Neuron (in vitro differentiated cells): ENCODE measurements around the gene LHFPL3.
"Not testable (repeated sequence)": the region's sequence is repeated elsewhere in the genome, so short reads cannot be mapped to it uniquely, and the experiment has no call there.

Source experiments
- H2AFZ ChIP-seq: one replicate; pipeline ENCODE4 v1.6.1; 2013; ENCODE audit warnings: low read depth, mild to moderate bottlenecking, inconsistent platforms, low read length, moderate library complexity
- H3K27me3 ChIP-seq: one replicate; pipeline ENCODE4 v1.6.1; 2013; ENCODE audit warnings: low read length; ENCODE audit not compliant: insufficient read depth
- H3K36me3 ChIP-seq: one replicate; pipeline ENCODE4 v1.6.1; 2013; ENCODE audit warnings: low read length; ENCODE audit not compliant: insufficient read depth
- H3K4me1 ChIP-seq: one replicate; pipeline ENCODE4 v1.6.1; 2013; ENCODE audit warnings: low read length; ENCODE audit not compliant: insufficient read depth
- H3K4me3 ChIP-seq: 2 replicates; pipeline ENCODE4 v1.5.1; 2013; ENCODE audit warnings: mild to moderate bottlenecking, low read length, moderate library complexity
- H3K9me3 ChIP-seq: one replicate; pipeline ENCODE4 v1.6.1; 2013; ENCODE audit warnings: low read length

The LHFPL3 gene

GRCh38 chr7:104529567-104529966 lies 201.2 kb downstream of the LHFPL3 start:
- H3K36me3 ChIP-seq: no peaks in the 10 kb centered on the region
- H3K9me3 ChIP-seq: no peaks in the 10 kb centered on the region
- no peak overlapping the region for H3K4me3 ChIP-seq
- H3K27me3 ChIP-seq: no peaks in the 10 kb centered on the region
- H2AFZ ChIP-seq: no peak overlapping the region
- H3K4me1 ChIP-seq: no peaks in the 10 kb centered on the region

DNA sequence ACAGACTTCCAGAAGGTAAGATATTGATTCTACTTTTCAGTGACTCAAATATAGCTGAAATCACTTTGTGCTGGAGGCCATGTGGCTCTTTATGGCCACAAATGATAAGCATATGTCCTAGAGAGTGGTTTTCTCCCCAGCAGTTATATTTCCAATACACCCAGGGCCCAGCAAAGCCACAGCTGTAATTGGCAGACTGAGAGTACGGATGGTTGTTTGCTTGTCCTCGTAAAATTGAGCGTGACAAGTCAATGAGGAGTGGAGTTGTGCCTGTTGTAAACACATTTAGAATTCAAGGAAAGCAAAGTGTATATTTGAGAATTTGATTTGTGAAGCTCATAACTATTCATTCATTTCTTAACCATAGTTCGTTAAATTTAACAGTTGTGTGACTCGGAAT lies 201.8 kb downstream of the LHFPL3 start:
- H2AFZ ChIP-seq: no peak overlapping the region
- H3K4me1 ChIP-seq: no peaks in the 10 kb centered on the region
- H3K27me3 ChIP-seq: no peaks in the 10 kb centered on the region
- H3K9me3 ChIP-seq: no peaks in the 10 kb centered on the region
- no peaks in the 10 kb centered on the region for H3K36me3 ChIP-seq
- no peak overlapping the region for H3K4me3 ChIP-seq

- no peaks in the 10 kb centered on the region for H3K4me1 ChIP-seq
- no peak overlapping the region for H3K4me3 ChIP-seq
- no peaks in the 10 kb centered on the region for H3K9me3 ChIP-seq
- H3K27me3 ChIP-seq: peaks cover 2% of the 10 kb centered on the region
- no peak overlapping the region for H2AFZ ChIP-seq
- no peaks in the 10 kb centered on the region for H3K36me3 ChIP-seq
These were observed 205.7 kb downstream of the LHFPL3 start for GRCh38 chr7:104534149-104534548.

DNA sequence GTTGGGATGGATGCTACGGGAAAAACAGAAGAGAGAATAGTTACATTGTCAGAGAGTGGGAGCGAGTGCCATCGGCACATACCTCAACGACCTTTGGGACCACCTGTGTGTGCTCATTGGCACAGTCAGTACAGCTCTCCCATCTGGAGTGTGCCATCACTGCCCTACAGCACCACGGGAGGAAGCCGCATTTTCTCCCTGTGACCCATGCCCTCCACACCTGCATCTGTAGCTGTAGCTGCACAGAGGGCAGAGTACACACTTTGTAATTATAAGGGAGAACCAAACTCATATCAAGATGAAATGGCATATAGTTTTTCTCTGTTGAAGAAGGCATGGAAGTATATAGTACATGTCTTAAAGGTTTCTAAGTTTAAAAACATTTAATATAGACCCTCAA lies 207.4 kb downstream of the LHFPL3 start:
- Histone ChIP-seq H3K36me3 (no peaks in the 10 kb centered on the region), H3K9me3 (no peaks in the 10 kb centered on the region), H3K4me1 (no peaks in the 10 kb centered on the region), H2AFZ (no peak overlapping the region), H3K4me3 (no peak overlapping the region), H3K27me3 (peaks cover 2% of the 10 kb centered on the region)

- no peak overlapping the region for H2AFZ ChIP-seq
- no peaks in the 10 kb centered on the region for H3K36me3 ChIP-seq
- H3K4me3 ChIP-seq: no peak overlapping the region
- H3K4me1 ChIP-seq: no peaks in the 10 kb centered on the region
- no peaks in the 10 kb centered on the region for H3K9me3 ChIP-seq
- peaks cover 2% of the 10 kb centered on the region for H3K27me3 ChIP-seq
These were observed 208.6 kb downstream of the LHFPL3 start for GRCh38 chr7:104536956-104537355.

- Histone ChIP-seq H2AFZ (no peak overlapping the region), H3K4me1 (no peaks in the 10 kb centered on the region), H3K36me3 (no peaks in the 10 kb centered on the region), H3K4me3 (no peak overlapping the region), H3K27me3 (peaks cover 2% of the 10 kb centered on the region), H3K9me3 (no peaks in the 10 kb centered on the region)
These were observed 209.7 kb downstream of the LHFPL3 start for GRCh38 chr7:104538152-104538551.

- H3K36me3 ChIP-seq: no peaks in the 10 kb centered on the region
- no peak overlapping the region for H3K4me3 ChIP-seq
- H3K27me3 ChIP-seq: peaks cover 2% of the 10 kb centered on the region
- no peaks in the 10 kb centered on the region for H3K4me1 ChIP-seq
- H3K9me3 ChIP-seq: no peaks in the 10 kb centered on the region
- H2AFZ ChIP-seq: no peak overlapping the region
These were observed 213.5 kb downstream of the LHFPL3 start for GRCh38 chr7:104541897-104542296.

DNA sequence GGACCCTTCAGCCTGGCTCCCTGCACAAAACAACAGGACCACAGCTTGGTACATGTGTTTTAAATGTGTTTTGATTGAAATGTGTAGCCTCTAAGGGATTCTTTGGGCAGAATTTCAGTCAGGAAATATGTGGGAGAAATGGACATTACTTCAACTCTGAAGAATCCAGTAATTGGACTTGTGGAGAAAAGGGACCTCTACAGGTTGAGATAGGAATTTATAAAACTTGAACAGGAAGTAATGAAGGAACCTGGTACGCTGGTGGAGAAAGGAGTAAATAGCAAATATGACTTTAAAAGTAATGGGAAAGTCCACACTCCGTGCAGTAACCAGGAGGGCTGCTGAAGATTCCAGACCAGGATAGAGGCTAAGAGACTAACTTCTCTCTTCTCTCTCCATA lies 220.5 kb downstream of the LHFPL3 start:
- H3K9me3 ChIP-seq: no peaks in the 10 kb centered on the region
- no peak overlapping the region for H3K4me3 ChIP-seq
- no peaks in the 10 kb centered on the region for H3K27me3 ChIP-seq
- H2AFZ ChIP-seq: no peak overlapping the region
- H3K4me1 ChIP-seq: no peaks in the 10 kb centered on the region
- H3K36me3 ChIP-seq: no peaks in the 10 kb centered on the region

DNA sequence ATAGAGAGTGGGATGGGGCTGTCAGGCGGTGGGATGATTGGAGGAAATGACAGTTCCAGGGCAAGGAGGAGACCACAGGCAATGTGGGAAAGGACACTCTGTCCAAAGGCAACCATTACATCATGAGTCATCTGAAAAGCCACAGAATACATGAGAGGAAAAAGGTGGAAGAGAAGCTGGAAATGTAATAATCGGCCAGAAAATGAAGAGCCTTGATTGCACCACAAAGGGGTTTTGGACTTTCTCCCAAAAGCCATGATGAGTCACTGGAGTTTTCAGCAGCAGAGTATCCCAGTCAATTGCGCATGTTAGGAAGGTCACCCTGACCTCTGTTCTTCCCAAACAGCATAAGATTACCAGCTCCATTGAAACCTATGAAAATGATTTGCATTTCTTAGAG lies 222.0 kb downstream of the LHFPL3 start:
- no peaks in the 10 kb centered on the region for H3K27me3 ChIP-seq
- H3K4me3 ChIP-seq: no peak overlapping the region

DNA sequence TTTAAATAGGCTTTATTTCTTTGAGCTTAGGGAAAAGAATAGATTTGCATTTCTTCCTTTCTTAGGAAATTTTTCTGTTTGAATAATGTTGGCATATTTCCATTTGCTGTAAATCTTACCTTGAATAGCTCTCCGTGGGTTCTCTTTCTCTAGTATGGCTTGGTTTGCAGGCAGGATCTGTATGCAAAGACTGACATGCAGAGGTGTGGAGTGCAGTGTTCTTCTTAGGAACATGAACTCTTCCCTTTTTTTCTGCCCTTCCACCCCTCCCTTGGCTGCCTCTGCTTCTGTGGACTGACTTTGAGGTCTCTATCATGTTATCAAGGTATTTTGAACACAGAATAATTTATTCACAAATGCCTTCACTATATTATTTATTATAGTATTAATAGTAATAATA lies 222.8 kb downstream of the LHFPL3 start:
- Histone ChIP-seq H3K36me3 (no peaks in the 10 kb centered on the region), H3K4me1 (no peaks in the 10 kb centered on the region), H3K27me3 (no peaks in the 10 kb centered on the region), H3K9me3 (no peaks in the 10 kb centered on the region), H2AFZ (no peak overlapping the region), H3K4me3 (no peak overlapping the region)

More for the DNA sequence above, 222.0 kb downstream of the LHFPL3 start:
- H3K4me1 ChIP-seq: no peaks in the 10 kb centered on the region
- H2AFZ ChIP-seq: no peak overlapping the region
- H3K36me3 ChIP-seq: no peaks in the 10 kb centered on the region
- no peaks in the 10 kb centered on the region for H3K9me3 ChIP-seq

DNA sequence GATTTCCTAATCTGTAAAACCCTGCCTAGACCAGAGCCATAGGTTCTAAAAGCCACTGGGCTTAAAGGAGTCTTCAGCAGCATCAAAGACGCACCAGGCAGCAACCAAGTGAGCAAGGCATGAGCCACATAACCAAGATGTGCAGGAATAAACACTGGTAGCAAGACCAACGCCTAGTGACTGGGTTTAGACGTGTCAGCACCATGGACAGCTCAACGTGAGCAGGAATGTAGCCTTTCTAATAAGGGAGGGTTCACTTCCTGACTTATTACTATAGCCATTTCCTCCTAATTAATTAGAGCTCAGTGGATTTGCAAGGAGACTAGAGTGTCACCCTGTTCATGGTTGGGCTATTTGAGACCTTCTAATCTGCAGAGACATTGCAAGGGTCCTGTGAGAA lies 223.7 kb downstream of the LHFPL3 start:
- Histone ChIP-seq H3K36me3 (no peaks in the 10 kb centered on the region), H3K27me3 (no peaks in the 10 kb centered on the region), H2AFZ (no peak overlapping the region), H3K9me3 (no peaks in the 10 kb centered on the region), H3K4me1 (no peaks in the 10 kb centered on the region), H3K4me3 (no peak overlapping the region)

DNA sequence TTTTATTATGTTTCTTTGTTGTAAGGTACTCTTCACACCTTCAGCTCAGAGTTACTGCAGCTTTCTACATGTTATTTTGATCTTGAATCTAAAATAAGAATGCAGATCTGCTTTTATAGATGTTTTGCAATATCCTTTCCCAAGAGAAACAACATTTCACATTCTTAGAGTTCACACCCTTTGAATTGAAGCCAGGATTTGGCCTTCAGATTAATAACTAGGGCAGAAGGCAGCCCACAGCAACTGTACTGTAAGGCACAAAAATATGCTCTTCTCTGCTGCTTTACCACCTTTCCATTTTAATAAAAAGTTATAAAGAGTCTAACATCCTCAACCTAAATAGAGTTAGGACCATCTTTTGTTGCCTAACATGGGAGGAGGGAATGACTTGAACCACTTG lies 224.7 kb downstream of the LHFPL3 start:
- H3K36me3 ChIP-seq: no peaks in the 10 kb centered on the region
- H3K4me1 ChIP-seq: no peaks in the 10 kb centered on the region
- H3K9me3 ChIP-seq: no peaks in the 10 kb centered on the region
- no peak overlapping the region for H3K4me3 ChIP-seq
- no peak overlapping the region for H2AFZ ChIP-seq
- H3K27me3 ChIP-seq: no peaks in the 10 kb centered on the region

DNA sequence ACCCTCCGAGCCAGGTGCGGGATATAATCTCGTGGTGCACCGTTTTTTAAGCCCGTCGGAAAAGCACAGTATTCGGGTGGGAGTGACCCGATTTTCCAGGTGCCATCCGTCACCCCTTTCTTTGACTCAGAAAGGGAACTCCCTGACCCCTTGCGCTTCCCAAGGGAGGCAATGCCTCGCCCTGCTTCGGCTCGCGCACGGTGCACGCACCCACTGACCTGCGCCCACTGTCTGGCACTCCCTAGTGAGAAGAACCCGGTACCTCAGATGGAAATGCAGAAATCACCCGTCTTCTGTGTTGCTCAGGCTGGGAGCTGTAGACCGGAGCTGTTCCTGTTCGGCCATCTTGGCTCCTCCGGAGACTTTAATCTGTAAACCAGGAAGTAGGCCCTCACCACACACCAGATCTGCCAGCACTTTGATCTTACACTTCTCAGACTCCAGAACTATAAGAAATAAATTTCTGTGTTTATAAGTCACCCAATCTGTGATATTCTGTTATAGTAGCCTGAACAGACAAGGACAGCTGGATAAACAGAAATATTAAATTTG lies 235.0 kb downstream of the LHFPL3 start:
- H3K36me3 ChIP-seq, H3K9me3 ChIP-seq, H3K4me1 ChIP-seq, H3K27me3 ChIP-seq, H2AFZ ChIP-seq, H3K4me3 ChIP-seq: not testable (repeated sequence)

GRCh38 chr7:104569751-104570150 lies 241.3 kb downstream of the LHFPL3 start:
- no peak overlapping the region for H3K4me3 ChIP-seq
- H3K36me3 ChIP-seq: no peaks in the 10 kb centered on the region
- peaks cover 2% of the 10 kb centered on the region for H3K27me3 ChIP-seq
- no peaks in the 10 kb centered on the region for H3K9me3 ChIP-seq
- no peak overlapping the region for H2AFZ ChIP-seq
- no peaks in the 10 kb centered on the region for H3K4me1 ChIP-seq
